Esophagus squamous epithelium (tissue), 4 donors: ENCODE results near the gene PRPSAP1.

ENCODE experiments used
- POLR2A ChIP-seq, 4 donors: fragments of 450-650 bp; IDR thresholded peaks; one replicate each; pipeline ENCODE4 v1.6.1; 2017; ENCODE audit warnings: antibody characterized with exemption in 4 of 4, mild to moderate bottlenecking in 4 of 4, moderate library complexity in 3 of 4
- TF ChIP-seq, protein P1 (sequence below), 6 experiments: fragments of 450-650 bp in 4 of 6; fragments of 200-600 bp in 2 of 6; sonication (generic) in 2 of 6; IDR thresholded peaks; one replicate each; pipeline ENCODE4 v1.5.1; 2016 to 2019; ENCODE audit warnings: antibody characterized with exemption in 6 of 6, mild to moderate bottlenecking in 4 of 6, moderate library complexity in 4 of 6

GRCh38 chr17:76390003-76390421, 36.3 kb upstream of the PRPSAP1 start:
- TF ChIP-seq, protein P1, sequence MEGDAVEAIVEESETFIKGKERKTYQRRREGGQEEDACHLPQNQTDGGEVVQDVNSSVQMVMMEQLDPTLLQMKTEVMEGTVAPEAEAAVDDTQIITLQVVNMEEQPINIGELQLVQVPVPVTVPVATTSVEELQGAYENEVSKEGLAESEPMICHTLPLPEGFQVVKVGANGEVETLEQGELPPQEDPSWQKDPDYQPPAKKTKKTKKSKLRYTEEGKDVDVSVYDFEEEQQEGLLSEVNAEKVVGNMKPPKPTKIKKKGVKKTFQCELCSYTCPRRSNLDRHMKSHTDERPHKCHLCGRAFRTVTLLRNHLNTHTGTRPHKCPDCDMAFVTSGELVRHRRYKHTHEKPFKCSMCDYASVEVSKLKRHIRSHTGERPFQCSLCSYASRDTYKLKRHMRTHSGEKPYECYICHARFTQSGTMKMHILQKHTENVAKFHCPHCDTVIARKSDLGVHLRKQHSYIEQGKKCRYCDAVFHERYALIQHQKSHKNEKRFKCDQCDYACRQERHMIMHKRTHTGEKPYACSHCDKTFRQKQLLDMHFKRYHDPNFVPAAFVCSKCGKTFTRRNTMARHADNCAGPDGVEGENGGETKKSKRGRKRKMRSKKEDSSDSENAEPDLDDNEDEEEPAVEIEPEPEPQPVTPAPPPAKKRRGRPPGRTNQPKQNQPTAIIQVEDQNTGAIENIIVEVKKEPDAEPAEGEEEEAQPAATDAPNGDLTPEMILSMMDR (IDR thresholded peaks at IDR 0.05) = no peak
- TF ChIP-seq POLR2A (IDR thresholded peaks at IDR 0.05) = no peak
